HT-29 (cell line): ENCODE measurements around the gene PICK1. TPM values are rescaled to one million over a fixed set of nuclear protein-coding genes. Genes with fewer than 3 reads are reported as not detected.
A peak's percentile ranks its signal among the peaks of the same experiment; 100 is the strongest.

Experiments used
- DNase-seq: peaks from one replicate; pipeline ENCODE4 v3.0.0-alpha.2; 2015; ENCODE audit warnings: low spot score
- total RNA-seq: library from RNA; depleted of rRNA; stranded (reverse); fragments of >200 nt; shearing (Covaris generic); gene quantifications from 2 replicates; pipeline ENCODE4 v1.2.3, GENCODE V29; 2014

The PICK1 gene
- total RNA-seq, 1 experiment from 2014 or later = 52.5 TPM

- no peak for DNase-seq
These were observed 30.7 kb downstream of the PICK1 start for GRCh38 chr22:38087855-38088254.

GRCh38 chr22:38088629-38089473, 31.6 kb downstream of the PICK1 start:
- DNase-seq = no peak

- no peak for DNase-seq
These were observed 32.3 kb downstream of the PICK1 start for GRCh38 chr22:38089474-38089851.

DNA sequence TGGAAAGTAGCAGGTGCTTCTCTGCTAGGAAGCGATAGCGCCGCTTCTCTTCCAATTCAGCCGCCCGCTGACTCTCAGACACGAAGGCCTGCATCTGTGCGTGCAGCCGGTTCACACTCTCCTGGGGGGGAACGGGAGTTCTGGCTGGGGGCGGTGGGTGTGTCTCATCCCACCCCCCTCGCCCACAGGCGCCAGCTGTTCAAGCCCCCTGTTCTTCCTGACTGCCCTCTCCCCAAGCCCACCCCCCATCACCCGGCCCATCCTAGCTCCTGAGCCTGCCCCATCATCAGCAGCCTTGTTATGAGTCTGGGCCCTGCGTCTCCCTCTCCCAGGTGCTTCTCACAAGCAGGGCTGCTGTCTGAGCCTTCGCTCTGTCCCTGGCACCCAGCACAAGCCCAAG, 39.9 kb downstream of the PICK1 start:
- no peak for DNase-seq

- DNase-seq = no peak
These were observed 40.6 kb downstream of the PICK1 start for GRCh38 chr22:38097557-38098409.

DNA sequence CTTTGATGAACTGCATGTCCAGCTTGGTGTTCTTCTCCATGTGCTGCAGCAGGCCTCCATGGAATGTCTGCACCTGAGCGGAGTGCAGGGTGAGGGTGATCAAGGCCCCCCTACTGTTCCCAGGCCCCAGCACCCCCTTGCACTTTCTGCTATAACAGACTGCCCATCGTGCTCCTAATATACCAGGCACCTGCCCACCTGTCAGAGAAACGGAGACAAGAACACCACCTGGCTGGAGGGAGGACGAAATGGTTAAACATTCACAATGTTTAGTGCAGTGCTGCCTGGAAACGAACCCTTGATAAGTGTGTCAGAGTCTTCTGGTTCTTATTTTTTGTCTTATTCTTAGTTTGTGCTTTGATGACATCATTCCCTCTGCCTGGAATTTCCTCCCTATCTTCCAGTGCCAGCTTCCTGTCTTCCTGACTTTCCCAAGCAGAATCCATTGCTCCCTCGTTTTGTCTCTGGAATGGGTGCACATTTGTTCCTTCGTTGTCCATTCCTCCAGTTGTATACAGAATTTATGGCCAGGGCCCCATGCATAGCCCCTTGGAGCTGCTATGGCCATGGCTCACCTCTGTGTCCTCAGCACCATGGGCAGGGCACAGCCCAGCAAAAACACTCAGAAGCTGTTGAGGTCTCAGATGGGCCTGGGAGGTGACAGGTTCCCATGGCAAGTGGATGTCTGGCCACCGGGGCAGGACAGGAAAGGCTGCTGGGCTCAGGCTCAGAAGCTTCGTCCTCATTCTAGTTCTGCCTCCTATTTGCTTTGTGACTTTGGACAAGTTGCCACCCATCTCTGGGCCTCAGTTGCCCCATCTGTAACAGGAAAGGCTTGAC, 41.4 kb downstream of the PICK1 start:
- no peak for DNase-seq

DNA sequence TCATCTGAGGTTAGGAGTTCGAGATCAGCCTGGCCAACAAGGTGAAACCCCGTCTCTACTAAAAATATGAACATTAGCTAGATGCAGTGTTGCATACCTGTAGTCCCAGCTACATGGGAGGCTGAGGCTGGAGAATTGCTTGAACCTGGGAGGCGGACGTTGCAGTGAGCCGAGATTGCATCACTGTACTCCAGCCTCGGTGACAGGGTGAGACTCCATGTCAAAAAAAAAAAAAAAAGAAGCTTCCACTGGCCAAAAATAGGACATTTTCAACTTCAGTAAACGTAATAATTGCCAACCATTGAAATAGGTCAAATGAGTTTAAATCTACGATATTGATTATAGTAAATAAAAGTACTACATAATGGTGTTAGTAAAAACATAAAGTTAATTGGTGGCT, 46.4 kb downstream of the PICK1 start:
- DNase-seq = no peak

DNA sequence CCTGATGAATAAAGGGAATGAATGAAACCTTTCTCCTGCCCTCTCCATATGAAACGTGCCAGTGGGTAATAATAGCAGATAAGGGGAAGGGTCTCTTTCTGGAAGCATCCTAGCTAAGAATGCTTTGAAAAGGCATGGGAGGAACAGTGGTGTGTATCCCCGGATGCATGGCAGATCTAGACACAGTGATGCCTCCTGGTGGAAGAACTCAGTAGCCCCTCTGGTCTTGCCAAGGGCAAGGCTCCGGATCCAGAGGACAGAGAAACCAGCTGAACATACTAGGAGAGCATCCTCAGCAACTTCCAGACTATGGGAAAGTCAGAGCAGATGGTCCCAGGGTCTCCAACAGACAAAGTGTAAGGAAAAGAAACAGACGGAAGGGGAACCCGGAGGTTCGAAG, 46.9 kb downstream of the PICK1 start:
- no peak for DNase-seq

DNA sequence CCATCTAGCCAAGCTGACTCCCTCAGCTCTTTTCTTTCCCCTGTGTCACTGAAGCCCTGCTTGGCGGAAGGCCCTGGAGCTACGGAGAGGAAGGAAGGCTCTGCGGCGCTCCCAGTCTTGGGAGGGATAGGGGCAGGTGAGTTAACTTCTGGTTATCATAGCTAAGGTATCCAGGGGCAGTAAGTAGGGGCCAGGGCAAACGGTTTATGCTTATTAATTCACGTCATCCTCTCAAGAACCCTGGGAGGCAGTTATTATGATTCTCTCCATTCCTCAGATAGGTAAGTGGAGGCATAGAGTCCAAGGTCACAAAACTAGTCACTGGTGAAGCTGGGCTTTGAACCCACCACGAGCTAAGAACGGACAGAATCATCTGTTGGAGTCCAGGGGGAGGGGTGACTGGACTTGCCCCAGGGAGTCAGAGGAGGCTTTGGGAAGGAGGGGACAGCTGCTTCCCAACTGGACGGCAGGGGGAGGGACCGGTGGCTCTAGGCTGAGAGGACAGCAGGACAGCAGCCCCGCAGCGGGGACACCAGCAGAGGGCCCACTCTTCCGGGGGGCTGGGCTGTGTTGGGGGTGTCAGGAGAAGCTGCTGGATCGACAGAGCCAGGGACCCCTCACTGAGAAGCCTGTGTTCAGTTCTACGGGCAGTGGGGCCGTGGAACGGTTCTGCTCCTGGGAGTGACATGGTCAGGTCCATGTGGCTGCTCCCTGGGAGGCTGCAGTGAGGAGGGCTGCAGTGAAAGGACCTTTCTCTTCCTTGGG, 49.8 kb downstream of the PICK1 start:
- no peak for DNase-seq

DNA sequence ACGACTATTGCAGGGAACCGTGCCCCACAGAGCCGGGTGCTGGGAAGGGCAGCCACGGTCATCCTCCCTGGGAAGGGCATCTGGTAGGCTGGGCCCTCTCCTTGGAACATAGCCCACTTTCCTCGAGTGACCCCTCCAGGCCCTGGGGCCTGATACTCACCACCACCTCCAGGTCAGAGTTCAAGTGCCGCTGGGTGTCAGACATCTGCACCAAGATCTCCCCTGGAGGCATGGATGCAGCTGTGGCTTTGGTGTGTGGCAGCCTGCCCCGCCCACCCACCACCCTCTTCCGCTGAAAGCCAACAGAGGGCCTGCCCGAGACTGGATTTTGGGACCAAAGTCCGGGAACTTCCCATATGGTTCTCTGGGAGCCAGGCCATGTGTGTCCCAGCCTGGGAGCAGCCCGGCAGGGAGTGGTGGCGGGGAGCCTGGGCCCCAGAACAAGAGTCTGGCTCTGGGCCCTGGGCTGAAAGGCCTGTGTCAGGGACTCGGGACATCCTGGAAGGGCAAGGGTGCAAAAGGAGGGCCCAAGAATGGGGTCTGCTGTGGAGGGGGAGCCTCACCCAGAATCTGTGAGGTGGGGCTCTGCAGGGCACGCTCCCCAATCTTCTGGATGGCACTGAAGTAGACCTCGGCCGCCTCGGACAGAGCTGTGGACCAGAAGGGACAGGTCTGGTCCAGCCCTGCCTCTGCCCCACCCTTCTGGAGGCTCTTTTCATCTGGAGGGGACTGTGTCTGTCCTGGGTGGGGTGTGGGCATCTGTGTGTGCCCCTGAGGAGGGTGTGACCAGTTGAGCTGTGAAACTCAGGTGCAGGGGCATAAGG, 50.7 kb downstream of the PICK1 start:
- peak; percentile 69 for DNase-seq

- DNase-seq = no peak
These were observed 51.5 kb downstream of the PICK1 start for GRCh38 chr22:38108561-38109319.

- DNase-seq = peak; percentile 23
These were observed 52.3 kb downstream of the PICK1 start for GRCh38 chr22:38109371-38110001.

DNA sequence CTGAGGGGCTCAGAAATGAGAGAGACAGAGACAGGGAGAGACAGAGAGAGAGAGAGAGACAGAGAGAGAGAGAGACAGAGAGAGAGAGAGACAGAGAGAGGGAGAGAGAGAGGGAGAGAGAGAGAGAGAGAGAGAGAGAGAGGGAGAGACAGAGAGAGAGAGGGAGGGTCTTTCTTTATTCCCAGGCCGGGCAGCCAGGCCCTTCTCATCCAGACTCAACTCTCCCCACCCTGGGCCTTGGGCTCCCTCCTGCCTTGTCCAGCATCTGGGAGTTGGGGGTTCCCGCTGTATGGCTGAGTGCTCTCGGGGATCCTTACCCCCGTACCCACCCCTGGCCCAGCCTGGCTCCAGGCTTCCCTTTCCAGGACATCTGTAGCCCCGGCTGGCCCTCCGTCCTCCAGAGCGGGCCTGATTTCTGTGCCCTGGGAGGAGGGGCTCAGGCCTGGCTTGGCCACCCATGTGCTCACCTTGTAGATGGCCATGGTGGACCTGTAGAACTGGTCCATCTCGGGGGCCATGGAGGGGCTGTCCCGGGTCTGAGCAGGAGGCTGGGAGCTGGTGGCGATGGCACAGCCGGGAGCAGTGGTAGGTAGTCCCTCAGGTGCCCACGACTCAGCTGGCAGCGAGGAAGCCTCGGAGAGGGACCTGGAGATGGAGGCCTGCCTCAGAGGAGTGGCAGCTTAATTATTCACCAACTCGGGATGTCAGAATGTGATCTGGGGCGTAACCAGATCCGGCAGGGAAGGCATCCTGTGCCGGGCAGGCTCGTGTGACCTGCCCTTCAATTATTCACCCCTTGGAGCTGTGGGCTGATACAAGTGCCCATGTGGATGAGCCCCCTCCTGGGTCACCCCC, 53.0 kb downstream of the PICK1 start, which contains the start of gene BAIAP2L2:
Gene BAIAP2L2, minus strand, starts transcription at position 677 of the 855 bp plus-strand sequence. Its CDS starts 159 bp downstream, at position 518.
- peak; percentile 71 for DNase-seq

GRCh38 chr22:38110863-38111852, 54.0 kb downstream of the PICK1 start:
- DNase-seq = peak; percentile 64

GRCh38 chr22:38111925-38112355, 54.7 kb downstream of the PICK1 start:
- peak; percentile 23 for DNase-seq

- no peak for DNase-seq
These were observed 55.2 kb downstream of the PICK1 start for GRCh38 chr22:38112381-38112780.
